ENCODE measurements around the gene GOLGA8B.
A peak's percentile ranks its signal among the peaks of the same experiment; 100 is the strongest.
"Not testable (repeated sequence)": the region's sequence is repeated elsewhere in the genome, so short reads cannot be mapped to it uniquely, and the experiment has no call there.

The GOLGA8B gene

GRCh38 chr15:34583399-34584329 lies at the start of gene GOLGA8B:
TSS of gene GOLGA8B (minus strand) at chr15:34583651. CDS start at chr15:34535912, 47,739 bp downstream.
- DNase-seq (ENCODE audit: low read depth): peak; percentile 70

DNA sequence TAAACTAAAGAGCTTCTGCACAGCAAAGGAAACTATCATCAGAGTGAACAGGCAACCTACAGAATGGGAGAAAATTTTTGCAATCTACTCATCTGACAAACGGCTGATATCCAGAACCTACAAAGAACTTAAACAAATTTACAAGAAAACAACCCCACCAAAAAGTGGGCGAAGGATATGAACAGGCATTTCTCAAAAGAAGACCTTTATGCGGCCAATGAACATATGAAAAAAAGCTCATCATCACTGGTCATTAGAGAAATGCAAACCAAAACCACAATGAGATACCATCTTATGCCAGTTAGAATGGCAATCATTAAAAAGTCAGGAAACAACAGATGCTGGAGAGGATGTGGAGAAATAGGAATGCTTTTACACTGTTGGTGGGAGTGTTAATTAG lies 49.7 kb upstream of the GOLGA8B start:
- not testable (repeated sequence) for DNase-seq (ENCODE audit: low read depth)

GRCh38 chr15:34628577-34629152 lies 45.2 kb upstream of the GOLGA8B start:
- DNase-seq (ENCODE audit: low read depth): no peak

DNA sequence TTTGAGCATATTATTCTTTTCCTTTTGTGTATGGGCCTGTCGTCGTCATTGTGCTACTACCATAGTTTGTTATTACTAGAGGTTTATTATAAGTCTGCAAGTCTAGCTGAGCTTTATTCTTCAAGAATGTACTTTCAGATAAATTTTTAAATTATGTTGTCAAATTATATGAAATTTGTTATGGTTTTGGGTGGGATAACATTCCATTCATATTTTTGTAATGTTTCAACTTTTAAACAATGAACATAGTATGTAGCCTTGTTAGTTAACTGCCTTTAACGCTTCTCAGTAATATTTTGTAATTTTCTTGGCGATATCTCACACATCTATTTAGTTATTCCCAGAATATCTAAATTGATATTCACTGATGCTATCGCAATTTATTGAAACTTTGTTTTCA lies 41.6 kb upstream of the GOLGA8B start:
- no peak for DNase-seq (ENCODE audit: low read depth)

- no peak for DNase-seq (ENCODE audit: low read depth)
Measured at GRCh38 chr15:34621675-34622074, 38.2 kb upstream of the GOLGA8B start.

DNA sequence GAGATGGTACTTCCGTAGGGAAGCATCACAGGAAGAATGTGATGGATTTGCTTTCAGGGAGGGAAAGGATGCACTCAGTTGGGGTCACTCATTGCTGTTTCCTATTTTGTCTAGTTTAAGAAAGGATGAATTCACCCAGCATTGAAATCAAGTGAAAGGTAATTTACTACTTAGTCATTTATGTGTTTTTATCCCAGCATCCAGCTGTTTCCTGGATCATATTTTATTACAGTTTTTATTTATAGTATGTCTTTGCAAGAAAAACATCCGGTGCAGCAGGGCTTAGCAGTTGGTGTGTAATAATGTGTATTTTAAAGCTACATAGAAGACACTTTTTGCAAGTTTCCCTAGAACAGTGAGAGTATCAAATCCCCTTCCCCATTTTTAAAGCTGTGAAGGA lies 37.4 kb upstream of the GOLGA8B start:
- DNase-seq (ENCODE audit: low read depth): no peak

DNA sequence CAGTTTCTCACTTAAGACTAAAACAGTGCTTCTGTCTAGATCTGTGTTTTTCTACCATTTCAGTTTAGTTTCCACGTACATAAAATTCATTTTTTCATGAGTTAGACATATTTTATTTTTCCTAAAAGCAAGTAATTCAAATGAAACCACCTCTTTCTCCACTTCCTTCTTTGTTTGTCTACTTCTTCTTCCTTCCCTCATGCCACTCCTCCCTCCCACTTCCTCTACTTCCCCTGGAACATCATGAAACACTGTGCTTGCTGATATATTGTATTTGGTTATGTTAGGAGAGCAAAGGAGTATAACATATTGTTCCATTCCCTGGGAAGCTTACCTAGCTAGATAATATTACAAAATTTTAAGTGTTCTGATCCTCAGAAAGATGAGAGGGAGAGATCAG lies 36.7 kb upstream of the GOLGA8B start:
- DNase-seq (ENCODE audit: low read depth): no peak

- no peak for DNase-seq (ENCODE audit: low read depth)
Measured at GRCh38 chr15:34619151-34619550, 35.7 kb upstream of the GOLGA8B start.

DNA sequence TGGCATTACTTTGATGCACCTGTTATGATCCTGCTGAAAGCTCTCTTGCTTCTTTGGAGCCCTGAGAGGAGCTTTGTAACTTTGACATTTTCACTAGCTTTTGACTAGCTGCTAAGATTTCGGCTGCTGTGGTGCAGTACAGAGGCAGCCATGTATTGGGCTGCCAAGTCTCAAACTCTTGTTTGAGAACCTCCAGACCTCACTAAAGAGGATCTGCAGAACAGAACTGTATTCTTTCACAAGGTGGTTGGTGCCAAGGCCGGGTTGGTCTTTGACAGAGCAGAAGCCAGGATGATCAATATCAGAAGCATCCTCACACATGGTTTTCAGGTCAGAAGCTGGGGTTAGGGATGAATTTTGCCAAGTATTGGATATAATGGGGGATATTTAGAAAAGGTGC lies 34.6 kb upstream of the GOLGA8B start:
- DNase-seq (ENCODE audit: low read depth): no peak

- DNase-seq (ENCODE audit: low read depth): no peak
Measured at GRCh38 chr15:34616613-34617012, 33.2 kb upstream of the GOLGA8B start.

DNA sequence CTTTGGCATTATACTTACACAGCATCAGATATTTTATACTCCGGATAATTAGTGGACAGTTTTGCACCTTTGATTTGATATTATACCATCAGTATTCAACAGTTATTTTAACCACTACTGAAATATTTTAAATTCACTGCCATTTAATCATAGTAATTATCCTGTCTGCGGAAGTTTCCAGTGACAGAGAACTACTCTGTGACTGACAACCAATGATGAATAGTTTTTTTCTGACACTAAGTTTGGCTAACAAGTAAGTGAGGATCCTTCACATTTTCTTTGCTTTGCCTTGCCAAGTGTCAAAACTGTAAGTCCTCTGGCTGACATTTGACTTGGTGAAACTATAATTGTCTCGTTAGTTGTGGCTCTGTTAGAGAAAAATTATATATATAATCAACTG lies 30.5 kb upstream of the GOLGA8B start:
- no peak for DNase-seq (ENCODE audit: low read depth)

- DNase-seq (ENCODE audit: low read depth): no peak
Measured at GRCh38 chr15:34613301-34613700, 29.9 kb upstream of the GOLGA8B start.

DNA sequence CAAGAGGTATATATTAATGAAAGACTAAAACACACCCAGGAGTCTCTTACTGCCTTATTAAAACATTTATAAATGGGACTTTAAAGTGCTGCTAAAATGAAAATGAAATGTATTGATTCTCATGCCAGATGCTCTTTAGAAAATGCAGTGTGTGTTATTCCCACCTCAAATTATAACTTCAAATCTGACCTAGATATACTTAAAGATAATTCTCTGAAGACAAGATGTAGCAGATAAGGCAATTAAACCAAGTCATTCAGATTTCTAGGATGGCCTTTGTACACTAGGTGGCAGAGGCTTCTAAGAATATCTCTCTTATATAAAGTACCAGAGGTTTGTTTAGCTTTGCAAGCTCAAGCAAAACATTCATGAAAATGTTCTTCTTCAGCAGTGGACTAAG lies 26.9 kb upstream of the GOLGA8B start:
- DNase-seq (ENCODE audit: low read depth): no peak

DNA sequence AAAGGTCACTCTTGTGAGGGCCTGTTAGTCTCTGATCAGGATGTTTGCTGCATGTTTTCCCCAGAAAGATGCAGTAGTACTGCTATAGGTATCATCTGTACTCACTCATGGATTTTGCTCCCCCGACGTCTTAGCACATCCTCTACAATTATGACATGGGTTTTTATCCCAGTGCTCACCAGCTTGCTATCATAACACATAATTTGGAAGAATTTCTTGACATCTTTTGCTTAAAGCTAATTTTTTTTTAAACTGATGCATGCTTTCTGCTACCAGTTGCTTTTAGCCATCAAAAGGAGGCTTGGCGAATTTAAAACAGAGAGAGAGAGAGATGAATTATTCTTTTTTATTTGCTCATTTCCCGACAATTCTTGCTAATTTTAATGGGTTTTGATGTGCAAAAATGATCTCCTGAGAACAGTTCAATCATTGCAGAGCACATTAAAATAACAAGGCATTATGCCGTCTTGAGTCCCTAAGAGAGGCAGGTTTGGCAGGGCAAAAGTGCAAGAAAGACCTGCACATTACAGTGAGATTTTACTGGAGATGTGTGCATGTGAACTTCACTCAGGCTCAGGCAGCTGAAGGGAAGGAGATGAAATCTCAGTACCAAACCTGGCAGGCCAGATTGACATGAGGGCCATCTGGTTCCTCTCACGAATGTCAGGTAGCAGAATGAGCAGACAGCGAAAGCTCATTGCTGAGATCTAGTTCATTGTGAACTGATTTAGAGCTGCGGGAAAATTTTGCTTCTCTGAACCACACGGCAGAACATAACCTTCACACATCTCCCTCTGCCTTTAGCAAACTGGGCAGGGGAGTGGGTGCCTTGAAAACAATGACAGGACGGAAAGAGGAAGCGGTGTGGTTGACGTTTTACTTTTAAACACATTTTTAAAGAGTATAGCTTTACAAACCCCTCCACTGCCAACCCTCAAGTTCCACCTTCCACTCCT lies 25.9 kb upstream of the GOLGA8B start:
- no peak for DNase-seq (ENCODE audit: low read depth)

- DNase-seq (ENCODE audit: low read depth): no peak
Measured at GRCh38 chr15:34608517-34608916, 25.1 kb upstream of the GOLGA8B start.

DNA sequence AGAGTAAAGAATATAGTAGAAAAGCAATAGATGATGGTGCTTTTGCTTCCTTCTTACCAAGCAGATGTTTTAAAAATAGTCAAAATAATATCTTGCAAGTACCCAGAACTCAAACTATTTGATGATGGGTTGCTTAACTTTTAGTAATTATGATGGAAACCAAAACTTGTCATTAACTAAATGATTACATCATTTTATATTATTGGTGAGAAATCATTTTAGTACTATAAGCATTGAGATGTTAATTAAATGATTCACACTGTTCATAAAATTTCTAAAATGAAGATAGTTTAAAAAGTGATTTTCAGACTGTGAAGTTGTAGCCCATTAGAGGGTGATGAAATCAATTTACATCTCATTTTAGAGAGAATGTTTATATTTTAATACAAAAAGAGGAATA lies 24.4 kb upstream of the GOLGA8B start:
- no peak for DNase-seq (ENCODE audit: low read depth)

DNA sequence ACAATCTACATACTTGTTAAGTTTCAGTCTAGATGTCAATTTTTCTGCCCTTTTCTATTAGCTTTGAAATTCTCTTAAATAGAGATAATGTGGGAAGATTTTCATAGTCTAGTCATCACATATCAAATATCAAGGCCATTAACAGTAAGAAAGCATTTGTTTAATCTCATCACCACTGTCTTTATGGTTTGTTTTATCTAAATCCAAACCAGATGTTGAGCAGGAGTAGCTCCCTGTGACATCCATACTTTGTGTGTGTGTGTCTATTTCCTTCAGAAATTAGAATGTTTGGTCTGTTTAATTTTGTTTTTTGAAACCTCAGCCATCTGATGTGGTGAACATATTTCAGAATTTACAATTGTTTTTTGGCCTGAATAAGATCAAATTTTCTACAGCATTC lies 23.1 kb upstream of the GOLGA8B start:
- DNase-seq (ENCODE audit: low read depth): no peak

DNA sequence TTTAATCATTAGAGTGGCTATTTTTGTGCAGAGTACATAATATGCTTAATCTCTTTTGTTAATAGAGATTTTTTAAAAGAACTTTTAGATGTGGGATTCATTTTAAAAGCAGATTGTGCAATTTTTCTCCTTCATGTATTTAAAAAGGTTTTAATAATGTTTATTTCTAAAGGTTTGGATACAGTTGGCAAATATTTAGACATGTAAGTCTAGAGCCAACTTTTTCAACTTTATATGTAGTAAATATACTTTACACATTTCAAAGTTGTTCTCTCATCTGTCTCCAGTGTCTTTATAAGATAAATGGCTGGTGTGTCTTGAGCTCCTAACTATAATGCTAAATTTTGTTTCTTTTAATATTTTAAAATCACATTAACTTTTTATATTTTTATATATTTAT lies 22.7 kb upstream of the GOLGA8B start:
- no peak for DNase-seq (ENCODE audit: low read depth)

GRCh38 chr15:34603095-34603494 lies 19.6 kb upstream of the GOLGA8B start:
- no peak for DNase-seq (ENCODE audit: low read depth)

DNA sequence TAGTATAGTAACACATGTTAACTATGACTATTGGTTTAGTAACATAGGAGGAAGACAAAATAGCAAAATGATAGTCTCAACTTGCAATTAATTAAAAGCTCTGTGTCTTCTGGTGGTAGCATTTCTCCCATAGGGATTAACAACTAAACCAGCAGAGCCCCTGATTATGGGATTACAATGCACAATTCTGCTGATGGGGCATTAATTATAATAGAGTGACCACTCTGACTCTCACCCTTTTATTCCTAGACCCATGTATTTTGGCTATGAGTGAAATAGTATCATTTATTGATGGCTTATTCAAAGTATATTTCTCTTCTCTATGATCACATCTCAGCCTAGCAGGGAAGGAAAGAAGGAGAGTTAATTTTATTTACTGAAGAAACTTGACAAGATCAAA lies 17.5 kb upstream of the GOLGA8B start:
- DNase-seq (ENCODE audit: low read depth): no peak

DNA sequence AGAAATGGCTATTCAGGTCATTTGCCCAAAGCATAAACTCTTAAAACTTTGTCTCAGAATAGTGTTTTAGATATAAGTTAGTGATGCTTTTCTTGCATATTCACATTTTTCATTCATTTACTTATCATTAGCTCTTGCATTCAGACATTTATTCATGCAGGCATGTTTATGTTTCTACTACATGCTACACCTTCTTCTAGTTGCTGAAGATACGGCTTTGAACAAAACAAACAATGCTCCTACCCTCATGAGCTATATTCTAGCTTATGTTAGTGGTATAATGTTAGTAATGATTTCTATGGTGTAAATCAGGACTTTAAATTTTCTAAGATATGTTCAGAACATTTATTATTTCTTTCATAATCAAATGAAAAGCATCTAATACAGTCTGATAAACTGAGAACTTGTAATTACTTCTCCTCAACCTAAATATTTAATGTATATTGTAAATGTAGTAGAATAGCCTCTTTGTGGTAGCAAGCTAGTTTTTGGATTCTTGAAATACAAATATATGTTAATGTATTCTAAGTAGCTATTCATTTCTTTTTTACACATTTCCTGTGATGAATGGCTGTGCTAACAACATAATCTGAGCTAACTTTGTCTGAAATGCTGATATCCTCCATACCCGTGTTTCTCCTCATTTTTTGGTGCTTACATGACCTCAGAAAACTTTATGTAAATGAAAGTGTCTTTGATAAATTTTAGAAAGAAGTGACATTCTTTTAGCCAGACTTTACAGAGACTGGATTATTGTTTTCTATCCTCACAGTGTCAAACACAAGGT lies 15.5 kb upstream of the GOLGA8B start:
- DNase-seq (ENCODE audit: low read depth): no peak

DNA sequence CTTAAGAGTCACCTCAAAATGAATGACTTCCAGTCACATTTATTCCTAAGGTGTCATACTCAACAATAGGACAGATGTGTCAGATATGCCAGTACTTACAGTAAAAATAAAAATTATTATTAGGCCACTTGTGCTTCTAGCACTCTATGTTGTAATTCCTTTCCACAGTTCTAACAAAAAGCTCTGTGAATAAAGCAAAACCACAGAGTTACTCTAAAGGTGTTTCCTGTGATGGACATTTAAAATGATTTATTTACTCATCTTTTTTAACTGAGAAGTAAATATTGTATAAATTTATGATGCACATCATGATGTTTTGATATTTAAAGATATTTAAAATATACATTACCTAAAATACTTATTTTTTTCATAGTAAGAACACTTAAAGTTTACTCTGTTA lies 13.9 kb upstream of the GOLGA8B start:
- no peak for DNase-seq (ENCODE audit: low read depth)
